Sigmoid colon (tissue), 3 donors: Measurements from ENCODE around the gene MTF1.

ENCODE experiments used
- CTCF ChIP-seq, 4 experiments: fragments of 450-650 bp in 3 of 4; fragments of 200-600 bp in 1 of 4; IDR thresholded peaks; one replicate each; pipeline ENCODE4 v1.5.1; 2016 to 2019; ENCODE audit warnings: antibody characterized with exemption in 4 of 4, mild to moderate bottlenecking in 3 of 4, moderate library complexity in 2 of 4
- POLR2A ChIP-seq, 2 donors: fragments of 450-650 bp; IDR thresholded peaks; one replicate each; pipeline ENCODE4 v1.6.1; 2016; ENCODE audit warnings: antibody characterized with exemption in 2 of 2, mild to moderate bottlenecking in 2 of 2, moderate library complexity in 2 of 2

- no peak for TF ChIP-seq POLR2A (IDR thresholded peaks at IDR 0.05)
- no peak for TF ChIP-seq CTCF (IDR thresholded peaks at IDR 0.05)
These were observed 5.0 kb downstream of the MTF1 start for GRCh38 chr1:37854406-37854805.
